ENCODE results near the gene COL20A1.

- TF ChIP-seq CTCF (IDR thresholded peaks at IDR 0.05) (no peak), POLR2A (IDR thresholded peaks at IDR 0.05) (no peak), EP300 (IDR thresholded peaks at IDR 0.05) (no peak)
Observed at GRCh38 chr20:63372971-63373885, 80.2 kb downstream of the COL20A1 start.
